ENCODE measurements around the gene NEK1.
"Not testable (repeated sequence)": the region's sequence is repeated elsewhere in the genome, so short reads cannot be mapped to it uniquely, and the experiment has no call there.

The NEK1 gene

GRCh38 chr4:169601016-169601771, 11.2 kb downstream of the NEK1 start:
- DNase-seq (ENCODE audit: low spot score): no peak

- no peak for DNase-seq (ENCODE audit: low spot score)
These were observed 17.7 kb downstream of the NEK1 start for GRCh38 chr4:169594560-169595195.

GRCh38 chr4:169593050-169593560, 19.3 kb downstream of the NEK1 start:
- DNase-seq (ENCODE audit: low spot score): no peak

- no peak for DNase-seq (ENCODE audit: low spot score)
These were observed 28.8 kb downstream of the NEK1 start for GRCh38 chr4:169583563-169583962.

GRCh38 chr4:169582706-169583105, 29.7 kb downstream of the NEK1 start:
- DNase-seq (ENCODE audit: low spot score): no peak

- no peak for DNase-seq (ENCODE audit: low spot score)
These were observed 30.2 kb downstream of the NEK1 start for GRCh38 chr4:169582203-169582602.

GRCh38 chr4:169573889-169574288, 38.5 kb downstream of the NEK1 start:
- DNase-seq (ENCODE audit: low spot score): no peak

GRCh38 chr4:169571435-169571834, 40.9 kb downstream of the NEK1 start:
- DNase-seq (ENCODE audit: low spot score): no peak

GRCh38 chr4:169571012-169571411, 41.4 kb downstream of the NEK1 start:
- DNase-seq (ENCODE audit: low spot score): not testable (repeated sequence)

- DNase-seq (ENCODE audit: low spot score): not testable (repeated sequence)
These were observed 42.1 kb downstream of the NEK1 start for GRCh38 chr4:169570266-169570665.

- DNase-seq (ENCODE audit: low spot score): not testable (repeated sequence)
These were observed 43.2 kb downstream of the NEK1 start for GRCh38 chr4:169569188-169569587.

GRCh38 chr4:169567916-169568315, 44.5 kb downstream of the NEK1 start:
- no peak for DNase-seq (ENCODE audit: low spot score)

GRCh38 chr4:169566021-169566818, 46.2 kb downstream of the NEK1 start:
- DNase-seq (ENCODE audit: low spot score): peak; percentile 57

GRCh38 chr4:169565606-169566005, 46.8 kb downstream of the NEK1 start:
- no peak for DNase-seq (ENCODE audit: low spot score)

- DNase-seq (ENCODE audit: low spot score): no peak
These were observed 55.2 kb downstream of the NEK1 start for GRCh38 chr4:169557061-169557636.

GRCh38 chr4:169546548-169546947, 65.8 kb downstream of the NEK1 start:
- not testable (repeated sequence) for DNase-seq (ENCODE audit: low spot score)

- DNase-seq (ENCODE audit: low spot score): peak; percentile 8
These were observed 71.6 kb downstream of the NEK1 start for GRCh38 chr4:169540774-169541173.

- DNase-seq (ENCODE audit: low spot score): no peak
These were observed 82.3 kb downstream of the NEK1 start for GRCh38 chr4:169530048-169530447.

GRCh38 chr4:169523796-169524195, 88.6 kb downstream of the NEK1 start:
- no peak for DNase-seq (ENCODE audit: low spot score)

GRCh38 chr4:169510617-169511016, 101.8 kb downstream of the NEK1 start:
- DNase-seq (ENCODE audit: low spot score): no peak

GRCh38 chr4:169506903-169507302, 105.5 kb downstream of the NEK1 start:
- DNase-seq (ENCODE audit: low spot score): no peak

GRCh38 chr4:169499907-169500306, 112.5 kb downstream of the NEK1 start:
- not testable (repeated sequence) for DNase-seq (ENCODE audit: low spot score)

Measured in AG20443 (cell line).